GM18520 (cell line): ENCODE results near the gene KHDC4.
A peak's percentile ranks its signal among the peaks of the same experiment; 100 is the strongest.
"Not testable (repeated sequence)": the region's sequence is repeated elsewhere in the genome, so short reads cannot be mapped to it uniquely, and the experiment has no call there.

Experiments
- ATAC-seq: cut with Tn5 transposase; IDR thresholded peaks from one replicate; pipeline ENCODE4 v1.9.1; 2021; ENCODE audit not compliant: unreplicated experiment

The KHDC4 gene

GRCh38 chr1:155941845-155942531 lies 7.8 kb upstream of the KHDC4 start:
- no peak for ATAC-seq

- no peak for ATAC-seq
These were observed 7.0 kb upstream of the KHDC4 start, which contains the start of gene RXFP4 for GRCh38 chr1:155940993-155941844. Gene RXFP4 (plus strand): TSS chr1:155941638. CDS start chr1:155941710, 72 bp downstream.

DNA sequence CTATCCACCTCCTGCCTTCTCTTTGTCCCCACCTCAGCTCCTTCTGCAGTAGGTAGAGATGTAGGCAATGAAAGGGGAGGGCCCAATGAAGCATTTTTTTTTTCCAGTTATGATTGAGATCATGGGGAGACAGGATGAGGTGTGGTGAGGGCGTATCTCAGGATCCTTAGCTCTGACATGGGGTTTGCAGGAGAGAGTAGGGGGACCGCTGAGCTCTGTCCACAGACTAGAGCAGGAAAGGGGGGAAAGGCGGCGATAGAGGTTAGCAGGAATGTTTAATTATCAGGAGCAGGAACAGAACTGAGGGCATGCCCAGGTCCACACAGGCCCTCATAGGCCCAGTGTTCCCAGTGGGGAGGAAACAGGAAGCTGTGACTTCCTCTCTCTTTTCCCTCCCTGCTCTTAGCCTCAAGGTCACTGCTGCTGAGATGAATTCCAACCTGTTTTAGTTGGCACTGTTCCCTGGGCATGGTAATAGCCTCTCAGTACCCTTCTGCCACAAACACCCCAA lies 6.3 kb upstream of the KHDC4 start:
- ATAC-seq: no peak

DNA sequence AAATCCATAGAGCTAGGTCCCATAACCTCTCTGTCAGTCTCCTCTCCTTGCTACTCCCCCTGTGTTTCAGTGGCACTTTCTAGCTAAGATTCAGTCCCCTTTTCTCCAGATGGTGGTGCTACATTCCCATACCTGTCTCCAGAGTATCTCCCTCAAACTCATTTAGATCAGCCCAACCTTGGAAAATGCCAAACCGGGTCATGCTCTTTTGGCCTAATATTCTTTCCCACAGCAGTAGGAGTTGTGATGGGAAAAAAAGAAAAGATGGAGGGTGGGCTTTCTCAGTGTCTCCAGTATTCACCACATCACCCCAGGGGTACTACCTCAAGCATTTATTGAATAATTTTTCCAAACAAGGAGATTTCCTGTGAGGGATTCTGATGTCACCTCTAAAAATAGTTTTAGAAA lies 4.0 kb upstream of the KHDC4 start:
- no peak for ATAC-seq

- ATAC-seq: no peak
These were observed 850 bp upstream of the KHDC4 start for GRCh38 chr1:155934936-155935590.

GRCh38 chr1:155933591-155934096 lies 569 bp downstream of the KHDC4 start:
- no peak for ATAC-seq

- ATAC-seq: no peak
These were observed 1.7 kb downstream of the KHDC4 start for GRCh38 chr1:155932487-155932886.

- no peak for ATAC-seq
These were observed 2.1 kb downstream of the KHDC4 start for GRCh38 chr1:155932081-155932480.

- no peak for ATAC-seq
These were observed 2.7 kb downstream of the KHDC4 start for GRCh38 chr1:155931332-155932038.

DNA sequence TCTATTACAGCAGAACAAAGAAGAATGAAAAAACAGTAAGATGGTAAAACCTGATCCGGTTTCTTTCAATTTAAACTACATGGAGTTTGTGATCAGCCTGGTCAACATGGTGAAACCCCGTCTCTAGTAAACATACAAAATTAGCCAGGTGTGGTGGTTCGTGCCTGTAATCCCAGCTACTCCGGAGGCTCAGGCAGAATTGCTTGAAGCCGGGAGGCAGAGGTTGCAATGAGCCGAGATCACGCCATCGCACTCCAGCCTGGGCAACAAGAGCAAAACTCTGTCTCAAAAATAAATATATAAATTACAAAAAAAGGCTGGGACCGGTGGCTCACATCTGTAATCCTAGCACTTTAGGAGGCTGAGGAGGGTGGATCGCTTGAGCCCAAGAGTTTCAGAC lies 3.5 kb downstream of the KHDC4 start:
- not testable (repeated sequence) for ATAC-seq

GRCh38 chr1:155929057-155929456 lies 5.2 kb downstream of the KHDC4 start:
- no peak for ATAC-seq

DNA sequence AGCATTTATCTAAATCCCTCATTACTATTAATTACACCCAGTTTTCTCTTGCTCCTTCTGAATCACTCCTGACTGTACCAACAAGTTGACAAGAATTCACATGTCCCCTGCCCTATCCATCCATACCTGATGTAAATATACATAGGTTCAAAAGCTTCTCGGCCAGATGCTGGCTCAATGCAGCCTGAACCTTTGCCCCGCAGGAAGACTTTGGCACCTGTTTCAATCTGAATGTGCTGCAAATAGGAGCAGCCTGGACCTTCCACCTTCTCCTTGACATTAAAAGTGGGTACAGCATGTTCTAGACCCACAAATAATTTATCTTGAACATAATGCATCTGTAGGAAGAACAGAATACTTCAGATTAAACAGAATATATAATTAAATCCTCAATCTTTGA lies 8.7 kb downstream of the KHDC4 start:
- ATAC-seq: no peak

GRCh38 chr1:155920717-155921116 lies 13.5 kb downstream of the KHDC4 start:
- no peak for ATAC-seq

DNA sequence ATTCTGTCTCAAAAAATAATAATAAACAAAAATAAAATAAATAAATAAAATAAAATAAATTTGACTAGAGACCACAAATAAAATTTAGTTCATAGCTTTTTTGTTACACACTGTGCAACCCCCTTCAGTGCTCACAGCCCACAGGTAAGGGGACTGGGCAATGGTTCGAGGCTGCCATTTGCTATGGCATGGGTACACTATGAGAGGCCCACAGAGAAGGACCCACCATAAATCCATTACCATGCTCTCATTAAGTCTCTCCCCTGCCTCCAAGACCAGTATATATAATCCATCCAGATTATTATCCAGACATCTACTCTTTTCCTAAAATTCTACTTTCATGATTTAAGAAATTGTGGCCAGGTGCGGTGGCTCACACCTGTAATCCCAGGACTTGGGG lies 14.4 kb downstream of the KHDC4 start:
- no peak for ATAC-seq

- ATAC-seq: no peak
These were observed 15.6 kb downstream of the KHDC4 start for GRCh38 chr1:155918660-155919059.

DNA sequence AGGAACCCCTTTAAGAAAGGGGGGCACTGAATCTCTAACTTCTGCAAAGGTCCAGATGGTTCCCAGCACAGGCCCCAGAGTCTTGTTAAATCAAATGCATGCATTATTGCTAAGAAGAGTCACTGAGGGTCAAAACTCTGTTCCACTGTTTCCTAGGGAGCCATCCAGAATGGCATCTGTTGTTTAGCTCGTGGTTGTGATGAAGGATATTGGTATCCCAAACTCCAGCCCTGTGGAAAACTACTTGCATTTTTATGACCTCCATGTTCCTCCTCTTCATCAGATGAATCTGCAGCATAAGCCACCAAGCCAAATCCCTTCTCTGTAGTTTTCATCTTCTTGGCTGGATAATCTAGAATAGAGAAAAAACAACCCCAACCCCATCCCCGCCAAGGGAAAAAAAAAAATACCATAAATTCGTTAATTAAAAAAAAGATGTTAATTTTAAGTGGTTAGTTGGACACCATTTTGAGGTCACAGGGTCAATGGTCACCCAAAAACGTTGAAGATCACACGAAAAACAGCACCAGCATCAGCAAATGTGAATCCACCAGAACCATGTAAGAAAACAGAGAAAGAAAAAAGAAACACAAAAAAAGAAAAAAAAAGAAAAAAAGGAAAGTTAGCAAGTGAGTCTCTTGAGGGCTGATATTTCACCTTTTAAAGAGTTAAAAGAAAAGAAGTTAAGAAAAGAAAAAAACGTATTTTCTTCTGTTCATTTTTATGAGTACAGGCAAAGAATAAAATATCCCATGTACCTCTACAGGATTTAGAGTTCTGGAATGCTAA lies 20.1 kb downstream of the KHDC4 start:
- no peak for ATAC-seq

GRCh38 chr1:155912056-155912536 lies 22.1 kb downstream of the KHDC4 start:
- ATAC-seq: no peak

DNA sequence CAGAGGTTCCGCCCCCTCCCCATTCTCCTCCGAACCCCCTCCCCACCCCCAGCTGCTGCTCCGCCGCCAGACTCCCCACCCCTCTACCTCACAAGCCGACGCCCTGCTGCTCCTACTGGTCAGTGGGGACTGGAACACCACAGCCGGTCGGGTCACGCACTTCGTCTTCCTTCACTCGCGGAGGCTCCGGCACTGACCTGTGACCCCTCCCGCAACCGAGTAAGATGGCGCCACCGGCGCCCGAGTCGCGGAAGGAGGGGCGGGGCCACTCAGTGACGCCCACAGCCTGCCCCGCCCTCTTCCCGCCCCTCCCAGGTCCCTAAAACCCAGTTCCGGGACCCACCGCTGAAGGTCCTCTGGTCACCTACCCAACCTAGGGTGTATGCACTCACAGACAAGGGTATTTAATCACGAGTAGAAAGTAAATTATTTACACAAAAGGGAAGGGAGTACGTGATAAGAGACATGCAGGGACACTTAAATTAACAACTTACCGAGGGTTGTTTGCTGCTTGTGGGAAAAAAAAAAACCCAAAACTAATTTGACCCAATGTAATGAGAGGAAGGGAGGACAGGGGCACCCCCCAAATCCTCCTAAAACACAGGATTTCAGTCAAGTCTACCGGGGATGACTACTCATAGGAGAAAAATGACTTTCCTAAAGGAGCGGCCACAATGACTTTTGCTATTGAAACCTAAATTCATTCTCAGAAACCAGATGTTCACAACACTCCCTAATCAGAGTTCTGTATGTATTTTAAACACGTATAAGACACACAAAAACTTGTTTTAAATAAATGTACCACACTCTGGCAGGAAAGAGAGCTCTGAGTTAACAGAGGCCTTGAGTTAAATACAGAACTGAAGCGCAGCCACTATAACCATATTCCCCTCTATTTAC lies 22.8 kb downstream of the KHDC4 start, which contains the start of gene RIT1:
Gene RIT1 (minus strand): TSS at position 194 of the 900 bp plus-strand sequence. CDS start 588 bp downstream, outside the sequence.
- ATAC-seq: peak; percentile 58
